ENCODE data around the gene RENBP. TPM values are rescaled to one million over a fixed set of nuclear protein-coding genes. Genes with fewer than 3 reads are reported as not detected.

Gene RENBP
- total RNA-seq, 1 donor from 2014 or later = 46.4 TPM

- peak; percentile 85 for DNase-seq
- TF ChIP-seq, protein P1, sequence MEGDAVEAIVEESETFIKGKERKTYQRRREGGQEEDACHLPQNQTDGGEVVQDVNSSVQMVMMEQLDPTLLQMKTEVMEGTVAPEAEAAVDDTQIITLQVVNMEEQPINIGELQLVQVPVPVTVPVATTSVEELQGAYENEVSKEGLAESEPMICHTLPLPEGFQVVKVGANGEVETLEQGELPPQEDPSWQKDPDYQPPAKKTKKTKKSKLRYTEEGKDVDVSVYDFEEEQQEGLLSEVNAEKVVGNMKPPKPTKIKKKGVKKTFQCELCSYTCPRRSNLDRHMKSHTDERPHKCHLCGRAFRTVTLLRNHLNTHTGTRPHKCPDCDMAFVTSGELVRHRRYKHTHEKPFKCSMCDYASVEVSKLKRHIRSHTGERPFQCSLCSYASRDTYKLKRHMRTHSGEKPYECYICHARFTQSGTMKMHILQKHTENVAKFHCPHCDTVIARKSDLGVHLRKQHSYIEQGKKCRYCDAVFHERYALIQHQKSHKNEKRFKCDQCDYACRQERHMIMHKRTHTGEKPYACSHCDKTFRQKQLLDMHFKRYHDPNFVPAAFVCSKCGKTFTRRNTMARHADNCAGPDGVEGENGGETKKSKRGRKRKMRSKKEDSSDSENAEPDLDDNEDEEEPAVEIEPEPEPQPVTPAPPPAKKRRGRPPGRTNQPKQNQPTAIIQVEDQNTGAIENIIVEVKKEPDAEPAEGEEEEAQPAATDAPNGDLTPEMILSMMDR (IDR thresholded peaks at IDR 0.05) = peak; percentile 75
- ATAC-seq = peak; percentile 90
- H3K9me3 ChIP-seq = no peaks in the 10 kb centered on the region
- peak overlapping the region; percentile 47 for H3K27ac ChIP-seq
- H3K4me1 ChIP-seq = peaks cover 3% of the 10 kb centered on the region
- no peaks in the 10 kb centered on the region for H3K27me3 ChIP-seq
- H3K4me3 ChIP-seq = no peak overlapping the region
- intact Hi-C loops (cut with DNase I) = no loop called here
- peaks cover 29% of the 10 kb centered on the region for H3K36me3 ChIP-seq
These were observed 2.7 kb upstream of the RENBP start for GRCh38 chrX:153947009-153947769.

- Histone ChIP-seq H3K4me3 (no peak overlapping the region), H3K4me1 (peaks cover 3% of the 10 kb centered on the region), H3K9me3 (no peaks in the 10 kb centered on the region), H3K27ac (no peak overlapping the region), H3K36me3 (peaks cover 20% of the 10 kb centered on the region), H3K27me3 (no peaks in the 10 kb centered on the region)
- intact Hi-C loops (cut with DNase I) = no loop called here
- no peak for DNase-seq
- TF ChIP-seq, protein P1 (IDR thresholded peaks at IDR 0.05) = no peak
- ATAC-seq = no peak
These were observed 1.8 kb upstream of the RENBP start for GRCh38 chrX:153945956-153946943.

DNA sequence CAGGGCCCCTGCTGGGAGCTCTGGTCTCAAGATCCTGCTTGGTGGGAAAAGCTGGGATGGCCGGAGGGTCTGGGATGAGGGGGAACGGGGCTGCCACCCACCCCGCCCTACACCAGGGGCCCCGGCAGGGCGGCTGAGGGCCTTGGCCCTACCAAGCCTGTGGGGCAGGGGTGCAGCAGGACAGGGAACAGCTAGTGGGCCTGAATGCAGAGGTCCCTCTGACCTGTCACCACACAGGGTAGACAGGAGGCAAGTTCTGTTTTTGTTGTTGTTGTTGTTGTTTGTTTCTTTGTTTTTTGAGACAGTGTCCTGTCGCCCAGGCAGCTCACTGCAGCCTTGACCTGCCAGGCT, 332 bp upstream of the RENBP start:
- Histone ChIP-seq H3K4me1 (peaks cover 3% of the 10 kb centered on the region), H3K4me3 (peak overlapping the region; percentile 51), H3K27ac (peak overlapping the region; percentile 47), H3K36me3 (peaks cover 7% of the 10 kb centered on the region), H3K9me3 (no peaks in the 10 kb centered on the region), H3K27me3 (no peaks in the 10 kb centered on the region)
- DNase-seq (no peak), ATAC-seq (peak; percentile 13)
- TF ChIP-seq, protein P1 (IDR thresholded peaks at IDR 0.05) = no peak
- intact Hi-C loops (cut with DNase I) = no loop called here

DNA sequence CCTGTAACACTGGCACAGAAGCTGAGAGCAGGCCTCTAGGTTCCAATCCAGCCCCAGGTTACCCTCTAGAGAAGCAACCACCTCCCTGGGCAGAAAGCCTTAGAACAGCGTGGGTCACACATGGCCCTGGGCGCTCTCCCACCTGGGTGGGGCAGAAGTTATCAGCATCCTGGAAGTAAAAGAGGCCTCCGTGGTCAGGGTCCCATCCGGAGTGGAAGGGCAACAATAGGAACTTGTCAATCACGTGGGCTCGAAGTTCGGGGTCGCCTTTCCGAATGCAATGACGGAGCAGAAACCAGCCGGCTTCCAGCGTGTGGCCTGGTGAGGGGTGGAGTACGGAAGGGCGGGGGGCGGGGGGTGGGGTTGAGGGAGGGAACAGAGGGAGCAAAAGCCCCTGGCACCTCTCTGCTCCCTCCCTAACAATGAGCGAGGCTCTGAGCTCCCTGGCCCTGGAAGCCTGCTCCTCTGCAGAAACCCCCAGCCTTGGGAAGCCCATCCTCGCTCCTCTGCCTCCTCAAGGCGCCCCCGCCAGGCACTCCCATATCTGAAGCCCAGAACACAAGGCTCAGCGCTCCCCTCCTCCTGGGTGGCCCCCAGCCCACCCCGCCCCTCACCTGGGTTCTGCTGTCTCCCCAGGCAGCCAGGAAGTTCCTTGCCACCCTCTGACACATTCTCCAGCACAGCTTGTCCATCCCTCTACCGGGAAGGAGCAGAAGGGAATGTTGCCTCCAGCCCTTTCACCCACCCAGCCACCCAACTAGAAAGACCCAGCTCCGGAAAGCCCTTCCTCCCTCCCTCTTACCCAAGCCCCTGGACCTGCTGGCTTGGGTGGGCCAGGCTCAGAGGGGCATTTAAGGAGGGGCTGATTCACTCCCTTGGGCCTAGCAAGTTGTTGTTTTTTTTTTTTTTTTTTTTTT, 2.8 kb downstream of the RENBP start:
- H3K36me3 ChIP-seq = no peaks in the 10 kb centered on the region
- H3K27me3 ChIP-seq = no peaks in the 10 kb centered on the region
- ATAC-seq (no peak), DNase-seq (no peak)
- H3K27ac ChIP-seq = peak overlapping the region; percentile 11
- H3K9me3 ChIP-seq = no peaks in the 10 kb centered on the region
- TF ChIP-seq, protein P1 (IDR thresholded peaks at IDR 0.05) = no peak
- intact Hi-C loops (cut with DNase I) = no loop called here
- H3K4me1 ChIP-seq = no peaks in the 10 kb centered on the region
- peak overlapping the region; percentile 8 for H3K4me3 ChIP-seq

DNA sequence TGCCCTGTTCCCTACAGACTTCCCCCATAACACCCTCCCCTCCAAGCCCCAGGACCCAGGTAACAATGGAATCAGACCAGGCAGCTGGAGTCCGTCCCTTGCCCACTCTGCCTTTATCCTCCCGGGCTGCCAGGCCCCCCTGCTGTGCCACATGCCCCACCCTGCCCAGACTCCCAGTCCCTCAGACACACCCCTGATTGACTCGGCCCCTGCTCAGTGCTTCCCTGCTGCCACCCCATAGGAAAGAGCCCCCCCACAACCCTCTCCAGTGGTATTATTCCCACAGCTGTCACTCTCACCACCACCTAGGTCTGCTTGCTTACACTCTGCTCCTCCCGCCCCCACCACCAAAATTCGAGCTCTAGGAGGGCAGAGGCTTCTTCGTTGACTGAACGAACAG, 4.9 kb downstream of the RENBP start:
- no peak for ATAC-seq
- DNase-seq = no peak
- Histone ChIP-seq H3K27ac (no peak overlapping the region), H3K4me3 (no peak overlapping the region), H3K9me3 (no peaks in the 10 kb centered on the region), H3K36me3 (no peaks in the 10 kb centered on the region), H3K4me1 (peaks cover 3% of the 10 kb centered on the region), H3K27me3 (no peaks in the 10 kb centered on the region)
- TF ChIP-seq, protein P1 (IDR thresholded peaks at IDR 0.05) = no peak
- intact Hi-C loops (cut with DNase I) = no loop called here
